ENCODE data around the gene COL9A1. TPM values are rescaled to one million over a fixed set of nuclear protein-coding genes. Genes with fewer than 3 reads are reported as not detected.

Gene COL9A1
- total RNA-seq, 2 donors from 2014 or later = not detected

GRCh38 chr6:70292193-70292592 lies 10.7 kb downstream of the COL9A1 start:
- Histone ChIP-seq H3K4me3 (no peak overlapping the region), H3K4me1 (ENCODE audit: control insufficient read depth in 1 of 2, low read depth in 2 of 2) (no peaks in the 10 kb centered on the region), H3K9me3 (no peaks in the 10 kb centered on the region), H3K27me3 (replicated peaks; ENCODE audit: insufficient read depth) (no peaks in the 10 kb centered on the region), H3K27ac (no peak overlapping the region), H3K36me3 (no peaks in the 10 kb centered on the region)
- TF ChIP-seq CTCF (IDR thresholded peaks at IDR 0.05) = no peak
- DNase-seq (ENCODE audit: low spot score) (no peak), ATAC-seq (ENCODE audit: insufficient number of reproducible peaks, low FRiP score, low read depth) (no peak)

- DNase-seq (ENCODE audit: low spot score) = no peak
Measured at GRCh38 chr6:70289299-70289698, 13.6 kb downstream of the COL9A1 start.

GRCh38 chr6:70286905-70287304 lies 16.0 kb downstream of the COL9A1 start:
- H3K27ac ChIP-seq = no peak overlapping the region
- ATAC-seq (ENCODE audit: insufficient number of reproducible peaks, low FRiP score, low read depth) (no peak), DNase-seq (ENCODE audit: low spot score) (no peak)
- H3K4me3 ChIP-seq = no peak overlapping the region
- TF ChIP-seq CTCF (IDR thresholded peaks at IDR 0.05) = no peak
- H3K4me1 ChIP-seq (ENCODE audit: control insufficient read depth in 1 of 2, low read depth in 2 of 2) = peaks cover 0 to 6% of the 10 kb centered on the region in 2 donors
- H3K36me3 ChIP-seq = no peaks in the 10 kb centered on the region
- H3K9me3 ChIP-seq = no peaks in the 10 kb centered on the region
- no peaks in the 10 kb centered on the region for H3K27me3 ChIP-seq (replicated peaks; ENCODE audit: insufficient read depth)

More at GRCh38 chr6:70289299-70289698, 13.6 kb downstream of the COL9A1 start:
- Histone ChIP-seq H3K4me3 (no peak overlapping the region), H3K27ac (no peak overlapping the region), H3K4me1 (ENCODE audit: control insufficient read depth in 1 of 2, low read depth in 2 of 2) (no peaks in the 10 kb centered on the region), H3K36me3 (no peaks in the 10 kb centered on the region), H3K27me3 (replicated peaks; ENCODE audit: insufficient read depth) (no peaks in the 10 kb centered on the region), H3K9me3 (no peaks in the 10 kb centered on the region)
- TF ChIP-seq CTCF (IDR thresholded peaks at IDR 0.05) = no peak
- no peak for ATAC-seq (ENCODE audit: insufficient number of reproducible peaks, low FRiP score, low read depth)

GRCh38 chr6:70285201-70285600 lies 17.7 kb downstream of the COL9A1 start:
- TF ChIP-seq CTCF (IDR thresholded peaks at IDR 0.05) = no peak
- Histone ChIP-seq H3K27ac (no peak overlapping the region), H3K4me1 (ENCODE audit: control insufficient read depth in 1 of 2, low read depth in 2 of 2) (peaks cover 0 to 6% of the 10 kb centered on the region in 2 donors), H3K36me3 (no peaks in the 10 kb centered on the region), H3K9me3 (no peaks in the 10 kb centered on the region), H3K27me3 (replicated peaks; ENCODE audit: insufficient read depth) (no peaks in the 10 kb centered on the region), H3K4me3 (no peak overlapping the region)
- no peak for DNase-seq (ENCODE audit: low spot score)
- no peak for ATAC-seq (ENCODE audit: insufficient number of reproducible peaks, low FRiP score, low read depth)

GRCh38 chr6:70282919-70283461 lies 19.9 kb downstream of the COL9A1 start:
- Histone ChIP-seq H3K4me3 (peak overlapping the region; percentile 12), H3K36me3 (no peaks in the 10 kb centered on the region), H3K9me3 (no peaks in the 10 kb centered on the region), H3K27ac (no peak overlapping the region), H3K4me1 (ENCODE audit: control insufficient read depth in 1 of 2, low read depth in 2 of 2) (peaks cover 0 to 6% of the 10 kb centered on the region in 2 donors), H3K27me3 (replicated peaks; ENCODE audit: insufficient read depth) (no peaks in the 10 kb centered on the region)
- ATAC-seq (ENCODE audit: insufficient number of reproducible peaks, low FRiP score, low read depth) (no peak), DNase-seq (ENCODE audit: low spot score) (no peak)
- no peak for TF ChIP-seq CTCF (IDR thresholded peaks at IDR 0.05)
